ENCODE results near the gene TCEANC.

The TCEANC gene

DNA sequence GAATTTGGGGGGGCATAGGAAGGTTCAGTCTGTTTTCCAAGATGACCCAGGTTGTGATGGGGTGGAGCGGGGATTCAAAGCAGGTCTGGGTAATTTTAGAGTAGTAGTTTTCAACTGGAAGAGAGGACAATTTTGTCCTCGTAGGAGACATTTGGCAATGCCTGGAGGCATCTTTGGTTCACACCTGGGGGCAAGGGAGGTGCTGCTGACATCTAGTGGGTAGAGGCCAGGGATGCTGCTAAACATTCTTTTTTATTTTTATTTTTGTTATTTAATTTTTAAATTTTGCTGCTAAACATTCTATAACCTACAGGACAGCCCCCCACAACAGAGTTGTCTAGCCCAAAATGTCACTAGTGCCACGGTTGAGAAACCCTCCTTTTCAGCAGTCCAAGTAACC is 37.9 kb downstream of the TCEANC start:
- no peaks in the 10 kb centered on the region for H3K36me3 ChIP-seq (ENCODE audit: control insufficient read depth in 2 of 2, insufficient read depth in 2 of 2, low read length in 2 of 2)
- no peaks in the 10 kb centered on the region for H3K9me3 ChIP-seq (ENCODE audit: control insufficient read depth in 2 of 2, low read length in 2 of 2)
- peak overlapping the region; percentile 85 to 86 for H3K4me3 ChIP-seq (ENCODE audit: low read length in 2 of 2)
- H3K4me1 ChIP-seq (ENCODE audit: control insufficient read depth, insufficient read depth, low read length): peaks cover 3% of the 10 kb centered on the region
- H3K27me3 ChIP-seq (ENCODE audit: control insufficient read depth in 1 of 2, insufficient read depth in 2 of 2, low read length in 2 of 2): peaks cover 0 to 14% of the 10 kb centered on the region in 2 donors
- no peak overlapping the region for H3K9ac ChIP-seq (ENCODE audit: low read length in 2 of 2)
- H3K27ac ChIP-seq (ENCODE audit: low read length): no peak overlapping the region

DNA sequence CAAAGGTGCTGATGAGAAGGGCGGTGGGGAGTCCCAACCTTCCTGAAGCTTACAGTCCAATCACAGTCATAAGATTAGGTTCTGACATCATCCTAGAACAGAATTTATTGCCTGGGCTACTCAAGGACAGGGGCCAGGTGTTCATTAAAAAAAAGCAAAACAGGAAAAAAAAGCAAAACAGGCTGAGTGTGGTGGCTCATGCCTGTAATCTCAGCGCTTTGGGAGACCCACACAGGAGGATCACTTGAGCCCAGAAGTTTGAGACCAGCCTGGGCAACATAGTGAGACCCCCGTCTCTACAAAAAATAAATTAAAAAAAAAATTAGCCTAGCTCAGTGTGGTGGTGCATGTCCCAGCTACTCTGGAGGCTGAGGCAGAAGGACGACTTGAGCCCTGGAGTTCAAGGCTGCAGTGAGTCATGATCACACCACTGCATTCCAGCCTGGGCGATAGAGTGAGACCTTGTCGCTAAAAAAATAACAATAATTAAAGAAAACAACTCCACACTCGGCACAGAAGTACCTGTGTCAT is 39.0 kb downstream of the TCEANC start:
- Histone ChIP-seq H3K4me1 (ENCODE audit: control insufficient read depth, insufficient read depth, low read length) (peaks cover 5% of the 10 kb centered on the region), H3K9me3 (ENCODE audit: control insufficient read depth in 2 of 2, low read length in 2 of 2) (no peaks in the 10 kb centered on the region), H3K4me3 (ENCODE audit: low read length in 2 of 2) (no peak overlapping the region), H3K27ac (ENCODE audit: low read length) (no peak overlapping the region), H3K9ac (ENCODE audit: low read length in 2 of 2) (no peak overlapping the region), H3K27me3 (ENCODE audit: control insufficient read depth in 1 of 2, insufficient read depth in 2 of 2, low read length in 2 of 2) (peaks cover 0 to 14% of the 10 kb centered on the region in 2 donors), H3K36me3 (ENCODE audit: control insufficient read depth in 2 of 2, insufficient read depth in 2 of 2, low read length in 2 of 2) (no peaks in the 10 kb centered on the region)

DNA sequence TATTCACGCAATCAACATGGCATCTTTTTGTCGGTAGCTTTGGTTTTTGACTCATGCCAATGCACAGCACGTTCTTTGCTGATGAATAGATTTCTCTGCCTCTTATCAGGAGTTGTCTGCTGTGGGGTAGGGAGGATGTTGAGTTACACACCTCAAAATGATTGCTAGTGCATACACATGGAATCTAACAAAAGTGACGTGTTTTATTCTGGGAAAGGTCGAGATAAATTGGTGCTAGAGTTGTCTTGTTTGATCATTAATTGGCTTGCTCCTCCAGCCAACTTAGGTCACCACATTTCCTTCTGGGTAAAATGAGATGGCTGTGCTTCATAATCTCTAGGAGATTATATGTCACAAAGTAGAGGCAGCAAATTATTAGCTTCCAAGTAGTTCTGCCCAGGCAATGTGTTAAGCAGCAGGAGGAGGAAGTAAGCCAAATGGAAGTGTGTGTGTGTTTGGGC is 39.9 kb downstream of the TCEANC start:
- no peak overlapping the region for H3K9ac ChIP-seq (ENCODE audit: low read length in 2 of 2)
- peaks cover 5% of the 10 kb centered on the region for H3K4me1 ChIP-seq (ENCODE audit: control insufficient read depth, insufficient read depth, low read length)
- H3K36me3 ChIP-seq (ENCODE audit: control insufficient read depth in 2 of 2, insufficient read depth in 2 of 2, low read length in 2 of 2): no peaks in the 10 kb centered on the region
- no peaks in the 10 kb centered on the region for H3K9me3 ChIP-seq (ENCODE audit: control insufficient read depth in 2 of 2, low read length in 2 of 2)
- peaks cover 0 to 14% of the 10 kb centered on the region in 2 donors for H3K27me3 ChIP-seq (ENCODE audit: control insufficient read depth in 1 of 2, insufficient read depth in 2 of 2, low read length in 2 of 2)
- H3K4me3 ChIP-seq (ENCODE audit: low read length in 2 of 2): no peak overlapping the region
- no peak overlapping the region for H3K27ac ChIP-seq (ENCODE audit: low read length)

DNA sequence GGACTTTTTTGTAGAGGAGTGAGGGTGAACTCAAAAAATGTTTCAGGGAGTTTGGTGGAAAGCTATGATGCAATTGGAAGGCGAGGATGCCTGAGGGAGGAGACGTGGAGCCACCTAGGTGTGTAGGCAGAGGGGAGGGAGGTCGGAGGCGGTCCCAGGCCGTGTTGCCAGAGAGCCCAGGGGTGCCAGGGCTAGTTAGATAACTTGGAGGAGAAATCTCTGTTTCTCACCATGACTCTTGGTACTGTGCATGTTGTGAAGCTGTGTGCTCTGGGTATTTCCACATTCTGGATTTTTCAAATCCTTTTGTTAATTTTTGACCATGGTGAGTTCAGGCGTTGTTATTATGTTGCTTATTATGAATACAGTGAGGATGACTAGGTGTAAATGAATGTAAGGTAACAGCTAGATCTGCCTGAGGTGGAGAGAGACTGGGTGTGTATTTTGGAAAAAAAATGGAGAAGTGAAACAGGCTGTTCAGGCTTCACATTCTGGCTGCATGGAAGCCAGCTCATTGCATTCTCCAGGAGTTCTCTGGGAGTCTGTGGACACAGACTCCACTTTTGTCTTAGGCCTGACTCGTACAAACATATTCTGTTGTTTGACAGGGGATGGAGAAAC is 40.5 kb downstream of the TCEANC start:
- Histone ChIP-seq H3K9ac (ENCODE audit: low read length in 2 of 2) (no peak overlapping the region), H3K4me1 (ENCODE audit: control insufficient read depth, insufficient read depth, low read length) (peaks cover 5% of the 10 kb centered on the region), H3K27ac (ENCODE audit: low read length) (no peak overlapping the region), H3K36me3 (ENCODE audit: control insufficient read depth in 2 of 2, insufficient read depth in 2 of 2, low read length in 2 of 2) (no peaks in the 10 kb centered on the region), H3K9me3 (ENCODE audit: control insufficient read depth in 2 of 2, low read length in 2 of 2) (no peaks in the 10 kb centered on the region), H3K4me3 (ENCODE audit: low read length in 2 of 2) (peak overlapping the region in 1 of 2 donors; percentile 23), H3K27me3 (ENCODE audit: control insufficient read depth in 1 of 2, insufficient read depth in 2 of 2, low read length in 2 of 2) (peaks cover 0 to 14% of the 10 kb centered on the region in 2 donors)

DNA sequence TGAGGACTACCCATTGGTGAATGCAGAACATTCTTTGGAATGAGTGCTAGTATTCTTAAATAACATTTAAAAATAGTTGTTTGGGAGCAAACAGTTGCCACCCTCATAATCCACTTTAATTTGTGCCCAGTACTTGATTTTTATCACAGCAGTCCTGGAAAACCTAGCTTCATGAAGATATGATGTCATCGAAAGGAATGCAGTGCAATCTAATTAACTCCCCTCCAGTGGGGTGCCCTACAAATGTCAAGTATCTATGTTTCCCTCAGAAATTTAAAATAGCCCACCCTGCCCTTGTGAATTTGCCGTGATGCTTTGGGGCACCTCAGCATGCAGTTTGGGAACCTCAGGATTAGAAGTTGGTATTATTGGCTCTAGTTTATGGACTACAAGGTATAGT is 41.4 kb downstream of the TCEANC start:
- H3K9ac ChIP-seq (ENCODE audit: low read length in 2 of 2): no peak overlapping the region
- H3K4me3 ChIP-seq (ENCODE audit: low read length in 2 of 2): no peak overlapping the region
- H3K9me3 ChIP-seq (ENCODE audit: control insufficient read depth in 2 of 2, low read length in 2 of 2): no peaks in the 10 kb centered on the region
- peaks cover 5% of the 10 kb centered on the region for H3K4me1 ChIP-seq (ENCODE audit: control insufficient read depth, insufficient read depth, low read length)
- H3K27ac ChIP-seq (ENCODE audit: low read length): no peak overlapping the region
- H3K36me3 ChIP-seq (ENCODE audit: control insufficient read depth in 2 of 2, insufficient read depth in 2 of 2, low read length in 2 of 2): no peaks in the 10 kb centered on the region
- peaks cover 0 to 12% of the 10 kb centered on the region in 2 donors for H3K27me3 ChIP-seq (ENCODE audit: control insufficient read depth in 1 of 2, insufficient read depth in 2 of 2, low read length in 2 of 2)

DNA sequence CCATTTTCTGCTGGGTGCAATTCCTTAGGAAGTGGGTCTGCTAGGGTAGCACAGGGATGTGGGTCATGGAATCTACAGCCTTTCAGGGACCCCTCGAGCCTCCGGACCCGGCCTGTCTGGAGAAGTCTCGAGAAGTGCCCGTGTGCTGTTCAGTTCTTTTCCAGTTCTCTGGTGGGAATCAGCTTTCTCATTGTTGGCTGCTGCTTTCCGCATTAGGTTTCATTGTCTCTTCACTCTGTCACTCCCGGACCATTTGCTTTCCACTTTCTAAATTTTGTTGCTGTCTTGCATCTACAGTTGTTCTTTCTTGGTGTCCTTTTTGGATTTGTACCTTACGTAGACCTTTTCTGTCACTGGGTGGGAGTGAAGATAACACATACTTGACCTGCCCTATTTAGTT is 42.0 kb downstream of the TCEANC start:
- peaks cover 5% of the 10 kb centered on the region for H3K4me1 ChIP-seq (ENCODE audit: control insufficient read depth, insufficient read depth, low read length)
- no peaks in the 10 kb centered on the region for H3K9me3 ChIP-seq (ENCODE audit: control insufficient read depth in 2 of 2, low read length in 2 of 2)

DNA sequence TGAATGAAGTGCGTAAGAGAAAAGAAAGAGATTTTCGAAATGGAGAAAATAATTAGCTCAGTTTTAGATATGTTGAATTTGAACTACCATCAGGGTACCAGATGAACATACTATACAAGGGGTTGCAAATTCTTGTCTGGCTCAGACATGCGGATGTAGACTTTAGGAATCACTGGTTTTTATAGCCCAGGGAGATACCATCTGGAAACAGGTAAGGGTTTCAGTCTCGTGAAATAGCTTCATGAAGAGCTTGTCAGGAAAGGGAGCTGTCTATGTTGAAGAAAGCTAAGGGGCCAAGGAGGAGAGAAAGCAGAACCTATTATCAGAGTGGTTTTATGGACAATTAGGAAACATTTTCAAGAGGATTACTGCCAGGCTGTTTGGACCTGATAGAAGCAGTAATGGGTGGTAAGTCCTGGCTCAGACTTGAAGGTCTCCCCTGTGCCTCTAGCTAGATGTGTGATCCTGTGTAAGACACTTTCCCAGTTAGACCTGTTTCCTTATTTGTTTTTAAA is 42.7 kb downstream of the TCEANC start:
- peaks cover 5% of the 10 kb centered on the region for H3K4me1 ChIP-seq (ENCODE audit: control insufficient read depth, insufficient read depth, low read length)
- H3K4me3 ChIP-seq (ENCODE audit: low read length in 2 of 2): no peak overlapping the region
- H3K27me3 ChIP-seq (ENCODE audit: control insufficient read depth in 1 of 2, insufficient read depth in 2 of 2, low read length in 2 of 2): peaks cover 0 to 10% of the 10 kb centered on the region in 2 donors
- no peak overlapping the region for H3K27ac ChIP-seq (ENCODE audit: low read length)
- no peaks in the 10 kb centered on the region for H3K36me3 ChIP-seq (ENCODE audit: control insufficient read depth in 2 of 2, insufficient read depth in 2 of 2, low read length in 2 of 2)
- H3K9ac ChIP-seq (ENCODE audit: low read length in 2 of 2): no peak overlapping the region
- H3K9me3 ChIP-seq (ENCODE audit: control insufficient read depth in 2 of 2, low read length in 2 of 2): no peaks in the 10 kb centered on the region

More for the DNA sequence above, 42.0 kb downstream of the TCEANC start:
- Histone ChIP-seq H3K27ac (ENCODE audit: low read length) (no peak overlapping the region), H3K36me3 (ENCODE audit: control insufficient read depth in 2 of 2, insufficient read depth in 2 of 2, low read length in 2 of 2) (no peaks in the 10 kb centered on the region), H3K27me3 (ENCODE audit: control insufficient read depth in 1 of 2, insufficient read depth in 2 of 2, low read length in 2 of 2) (peaks cover 0 to 10% of the 10 kb centered on the region in 2 donors), H3K9ac (ENCODE audit: low read length in 2 of 2) (no peak overlapping the region), H3K4me3 (ENCODE audit: low read length in 2 of 2) (no peak overlapping the region)

DNA sequence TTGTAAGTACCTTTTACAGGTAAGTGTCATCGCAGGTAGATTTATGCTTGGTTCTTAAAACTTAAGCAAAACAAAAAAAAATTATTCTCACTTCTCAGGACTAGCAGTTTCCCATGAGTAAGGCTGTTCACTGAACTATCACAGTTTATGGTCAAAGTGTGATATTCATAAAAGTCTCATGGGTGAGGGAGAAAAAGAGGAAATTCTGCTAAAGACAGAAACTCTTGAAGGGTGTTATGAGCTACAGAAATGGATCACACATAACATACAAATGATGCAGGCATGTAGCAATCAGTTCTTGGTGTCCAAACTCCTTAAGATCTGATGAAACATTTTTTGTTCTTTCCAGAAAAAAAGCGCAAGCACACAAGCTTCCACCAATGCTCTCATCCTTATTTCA is 44.5 kb downstream of the TCEANC start:
- no peak overlapping the region for H3K27ac ChIP-seq (ENCODE audit: low read length)
- H3K27me3 ChIP-seq (ENCODE audit: control insufficient read depth in 1 of 2, insufficient read depth in 2 of 2, low read length in 2 of 2): peaks cover 0 to 6% of the 10 kb centered on the region in 2 donors
- no peaks in the 10 kb centered on the region for H3K36me3 ChIP-seq (ENCODE audit: control insufficient read depth in 2 of 2, insufficient read depth in 2 of 2, low read length in 2 of 2)
- peaks cover 8% of the 10 kb centered on the region for H3K4me1 ChIP-seq (ENCODE audit: control insufficient read depth, insufficient read depth, low read length)
- no peak overlapping the region for H3K9ac ChIP-seq (ENCODE audit: low read length in 2 of 2)
- H3K4me3 ChIP-seq (ENCODE audit: low read length in 2 of 2): no peak overlapping the region
- no peaks in the 10 kb centered on the region for H3K9me3 ChIP-seq (ENCODE audit: control insufficient read depth in 2 of 2, low read length in 2 of 2)

DNA sequence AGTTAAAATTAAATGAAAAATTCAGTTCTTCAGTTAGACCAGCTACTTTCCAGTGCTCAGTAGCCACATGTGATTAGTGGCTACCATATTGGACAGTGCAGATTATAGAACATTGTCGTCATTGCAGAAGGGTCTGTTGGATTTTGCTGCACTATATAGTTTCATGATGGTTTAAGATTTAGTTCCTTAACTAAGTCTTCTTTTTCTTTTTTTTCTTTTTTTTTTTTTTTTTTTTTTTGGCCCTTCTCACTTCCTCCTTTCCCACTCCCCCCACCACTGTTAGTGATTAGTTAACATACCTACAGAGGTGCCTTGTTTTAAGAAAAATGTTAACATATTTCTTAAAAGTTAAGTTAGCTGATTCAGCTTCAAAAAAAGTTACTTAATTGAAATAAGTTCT is 45.0 kb downstream of the TCEANC start:
- H3K4me1 ChIP-seq (ENCODE audit: control insufficient read depth, insufficient read depth, low read length): peaks cover 6% of the 10 kb centered on the region

DNA sequence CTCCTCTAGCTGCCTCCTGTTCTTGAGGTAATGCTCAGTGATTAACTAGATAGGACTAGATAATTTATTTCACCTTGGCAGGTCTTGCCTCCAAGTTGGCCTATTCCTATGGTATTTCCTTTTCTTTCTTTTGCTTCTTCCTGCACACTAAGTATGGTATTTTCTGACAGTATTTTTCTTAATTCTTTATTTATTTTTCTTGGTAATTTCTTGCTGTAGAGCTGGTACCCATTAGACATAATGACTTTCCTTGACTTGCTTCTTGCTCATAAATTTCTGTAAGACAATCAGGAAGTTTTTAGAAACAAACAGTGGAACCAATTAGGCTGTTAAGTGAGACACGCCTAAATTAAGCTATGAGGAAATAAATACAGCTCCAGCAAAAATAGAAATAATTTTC is 45.5 kb downstream of the TCEANC start:
- Histone ChIP-seq H3K4me1 (ENCODE audit: control insufficient read depth, insufficient read depth, low read length) (peaks cover 6% of the 10 kb centered on the region), H3K4me3 (ENCODE audit: low read length in 2 of 2) (no peak overlapping the region), H3K9ac (ENCODE audit: low read length in 2 of 2) (no peak overlapping the region), H3K27ac (ENCODE audit: low read length) (no peak overlapping the region), H3K36me3 (ENCODE audit: control insufficient read depth in 2 of 2, insufficient read depth in 2 of 2, low read length in 2 of 2) (no peaks in the 10 kb centered on the region), H3K27me3 (ENCODE audit: control insufficient read depth in 1 of 2, insufficient read depth in 2 of 2, low read length in 2 of 2) (peaks cover 0 to under 1% of the 10 kb centered on the region in 2 donors), H3K9me3 (ENCODE audit: control insufficient read depth in 2 of 2, low read length in 2 of 2) (no peaks in the 10 kb centered on the region)

More for the DNA sequence above, 45.0 kb downstream of the TCEANC start:
- H3K27me3 ChIP-seq (ENCODE audit: control insufficient read depth in 1 of 2, insufficient read depth in 2 of 2, low read length in 2 of 2): peaks cover 0 to 1% of the 10 kb centered on the region in 2 donors
- H3K36me3 ChIP-seq (ENCODE audit: control insufficient read depth in 2 of 2, insufficient read depth in 2 of 2, low read length in 2 of 2): no peaks in the 10 kb centered on the region
- no peak overlapping the region for H3K4me3 ChIP-seq (ENCODE audit: low read length in 2 of 2)
- no peak overlapping the region for H3K27ac ChIP-seq (ENCODE audit: low read length)
- no peaks in the 10 kb centered on the region for H3K9me3 ChIP-seq (ENCODE audit: control insufficient read depth in 2 of 2, low read length in 2 of 2)
- no peak overlapping the region for H3K9ac ChIP-seq (ENCODE audit: low read length in 2 of 2)
